D721Med (cell line): ENCODE results near the gene CADM3.

Source experiments
- DNase-seq: peaks from one replicate; pipeline ENCODE4 v3.0.0; 2011; ENCODE audit warnings: low spot score; ENCODE audit not compliant: insufficient read length
- FAIRE-seq: peaks from 2 replicates; lab custom pipeline; 2011; peaks lifted over from hg19 to GRCh38; lab: Jason Lieb, UNC
- CTCF ChIP-seq: IDR thresholded peaks from 2 replicates; pipeline ENCODE4 v1.5.1; 2012; ENCODE audit warnings: mild to moderate bottlenecking, control low read depth; ENCODE audit not compliant: insufficient read depth; ENCODE audit errors: missing control alignments

Gene CADM3

GRCh38 chr1:159185121-159185520, 13.7 kb downstream of the CADM3 start:
- no peak for FAIRE-seq
- TF ChIP-seq CTCF, result no peak

GRCh38 chr1:159187033-159187432, 15.6 kb downstream of the CADM3 start:
- TF ChIP-seq CTCF, result no peak
- FAIRE-seq (no peak), DNase-seq (no peak)

More at GRCh38 chr1:159185121-159185520, 13.7 kb downstream of the CADM3 start:
- no peak for DNase-seq

GRCh38 chr1:159187647-159188374, 16.4 kb downstream of the CADM3 start:
- no peak for FAIRE-seq
- no peak for DNase-seq
- no peak for TF ChIP-seq CTCF

- FAIRE-seq (no peak), DNase-seq (no peak)
- no peak for TF ChIP-seq CTCF
Measured at GRCh38 chr1:159188375-159188788, 17.0 kb downstream of the CADM3 start.

GRCh38 chr1:159190441-159190840, 19.0 kb downstream of the CADM3 start:
- DNase-seq (no peak), FAIRE-seq (no peak)
- no peak for TF ChIP-seq CTCF

- TF ChIP-seq CTCF, result peak; percentile 8
- FAIRE-seq, result no peak
Measured at GRCh38 chr1:159196543-159196942, 25.1 kb downstream of the CADM3 start.

More at GRCh38 chr1:159196543-159196942, 25.1 kb downstream of the CADM3 start:
- DNase-seq, result no peak
